Activated gamma-delta T cell (primary cell): Measurements from ENCODE around the gene CELSR2.

ENCODE experiments used
- DNase-seq: peaks from one replicate; lab custom pipeline; 2025; lab: John Stamatoyannopoulos, UW

Gene CELSR2

GRCh38 chr1:109228167-109228566, 21.2 kb upstream of the CELSR2 start:
- DNase-seq = no peak

DNA sequence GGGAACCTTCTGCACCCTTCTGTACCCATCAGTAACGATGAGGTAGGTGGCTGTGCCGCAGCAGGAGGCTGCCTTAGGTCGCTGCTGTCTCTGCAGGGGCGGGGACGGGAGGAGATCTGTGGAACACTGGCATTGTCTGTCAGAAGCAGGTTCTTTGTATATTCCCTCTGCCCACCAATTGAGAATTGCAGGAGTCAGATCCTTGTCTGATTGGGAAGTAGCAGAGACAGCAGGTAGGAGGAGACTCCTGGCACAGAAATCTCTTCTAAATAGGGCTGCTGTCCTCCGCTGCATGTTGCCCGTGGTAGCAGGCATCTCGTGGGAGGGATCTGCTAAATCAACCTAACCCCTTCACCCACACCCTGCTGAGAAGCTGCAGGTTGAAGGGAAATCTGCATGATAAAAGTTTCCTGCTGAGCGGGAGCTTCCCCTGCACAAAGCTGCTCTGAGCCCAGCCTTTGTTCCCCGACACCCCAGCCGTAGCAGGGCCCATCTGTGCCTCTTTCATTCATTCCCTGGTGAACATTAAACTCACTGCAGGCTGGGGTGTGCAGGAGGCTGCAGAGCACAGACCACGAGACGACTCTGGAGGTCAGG, 19.7 kb upstream of the CELSR2 start:
- DNase-seq = no peak

DNA sequence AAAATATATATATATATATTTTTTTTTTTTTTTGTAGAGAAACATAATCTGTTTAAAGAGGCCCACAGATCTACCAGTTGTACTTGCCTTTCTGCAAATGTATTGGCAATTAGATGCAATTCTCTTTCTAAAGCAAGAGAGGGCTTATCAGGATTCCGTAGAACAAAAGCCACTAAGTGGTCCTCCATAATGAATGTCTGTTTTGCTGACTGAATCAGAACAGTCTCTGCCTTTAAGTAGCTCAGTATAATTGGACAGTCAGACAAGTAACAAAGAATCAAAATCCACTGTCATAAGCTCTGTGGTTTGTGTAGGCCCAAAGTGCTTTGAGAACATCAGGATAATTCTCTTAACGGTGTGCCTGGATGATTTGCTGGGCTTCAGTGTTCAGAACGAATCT, 18.3 kb upstream of the CELSR2 start:
- no peak for DNase-seq

- no peak for DNase-seq
Measured at GRCh38 chr1:109235137-109235536, 14.2 kb upstream of the CELSR2 start.

GRCh38 chr1:109237512-109237911, 11.8 kb upstream of the CELSR2 start:
- DNase-seq = no peak

DNA sequence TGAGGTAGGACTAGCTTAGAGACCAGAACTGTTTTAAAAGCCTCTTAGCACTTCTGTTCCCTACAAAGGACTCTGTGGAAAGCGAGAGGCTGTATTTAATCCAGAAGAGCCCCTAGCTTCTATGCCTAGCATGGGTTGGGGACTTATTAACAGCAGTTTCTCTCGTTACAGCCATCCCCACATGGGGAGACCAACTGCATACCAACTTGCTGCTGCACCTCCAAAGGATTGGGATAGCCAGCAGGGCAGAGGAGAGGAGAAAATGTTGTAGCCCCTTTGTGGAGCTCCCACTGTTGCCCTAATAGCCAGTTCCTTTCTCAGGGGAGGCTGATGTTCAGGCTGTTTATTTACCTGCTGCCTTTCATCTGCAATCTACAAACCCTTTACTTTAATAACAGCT, 11.0 kb upstream of the CELSR2 start:
- DNase-seq = no peak

DNA sequence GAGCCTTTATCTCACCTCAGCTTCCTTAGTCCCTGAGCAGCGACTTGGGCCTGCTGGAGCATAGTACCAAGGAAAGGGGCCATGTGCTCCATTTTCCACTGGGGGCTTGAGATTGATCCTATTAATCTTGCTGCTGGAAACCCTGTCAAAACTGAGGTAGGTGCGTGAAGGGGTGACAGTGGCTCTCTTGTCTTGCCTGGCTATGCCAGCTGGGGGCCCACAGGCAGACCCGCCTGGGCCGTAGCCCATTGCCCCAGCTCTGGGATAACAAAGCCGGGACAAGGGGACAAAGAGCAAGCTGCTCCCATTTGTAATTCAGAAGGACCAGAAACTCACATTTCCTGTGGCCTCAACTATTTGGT, 10.3 kb upstream of the CELSR2 start:
- no peak for DNase-seq

- DNase-seq = no peak
Measured at GRCh38 chr1:109239409-109240068, 9.8 kb upstream of the CELSR2 start.

- no peak for DNase-seq
Measured at GRCh38 chr1:109240158-109241152, 8.9 kb upstream of the CELSR2 start.

- no peak for DNase-seq
Measured at GRCh38 chr1:109241344-109241743, 8.0 kb upstream of the CELSR2 start.

DNA sequence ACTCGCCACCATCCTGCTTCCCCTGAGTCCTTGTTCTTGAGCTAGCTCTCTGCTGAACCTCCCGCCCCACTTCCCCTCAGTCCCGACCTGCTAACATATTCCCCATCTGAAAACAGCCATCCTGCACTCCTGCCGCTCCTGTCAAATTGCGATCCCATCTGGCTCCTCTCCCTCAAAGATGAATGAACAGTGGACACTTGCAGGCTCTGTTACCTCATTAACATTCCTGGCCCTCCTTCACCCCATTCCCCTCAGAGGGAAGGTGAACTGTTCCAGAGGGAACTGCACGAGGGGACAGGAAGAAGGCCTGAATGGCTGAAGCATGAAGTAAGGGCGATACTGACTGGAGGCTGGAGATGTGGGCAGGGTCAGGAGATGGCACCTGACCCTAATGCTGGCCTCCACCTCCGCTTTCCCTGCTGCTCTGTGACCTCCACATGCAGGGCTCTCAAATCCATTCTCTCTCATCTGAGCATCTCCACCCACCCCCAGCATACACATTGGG, 7.4 kb upstream of the CELSR2 start:
- DNase-seq = no peak

- DNase-seq = no peak
Measured at GRCh38 chr1:109242387-109242786, 7.0 kb upstream of the CELSR2 start.

DNA sequence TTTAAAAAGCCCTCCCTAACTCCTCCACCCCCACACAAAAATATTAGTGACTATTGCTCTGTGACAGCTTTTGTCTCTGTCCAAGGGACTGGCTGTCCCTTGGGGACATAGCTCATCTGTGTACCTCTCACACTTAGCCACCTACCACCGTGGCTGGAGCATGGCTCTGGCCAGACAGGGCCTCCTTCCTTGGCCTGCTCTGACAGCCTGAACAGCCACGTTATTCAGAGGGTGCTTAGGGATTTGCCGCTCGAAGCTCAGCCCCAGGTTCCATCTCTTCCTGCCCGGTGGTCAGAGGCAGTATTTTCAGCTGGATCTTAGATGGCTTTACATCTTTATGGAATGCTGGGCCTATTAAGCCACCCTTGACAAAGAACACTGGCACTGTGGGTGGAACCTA, 6.1 kb upstream of the CELSR2 start:
- DNase-seq = no peak

- DNase-seq = no peak
Measured at GRCh38 chr1:109243860-109244552, 5.3 kb upstream of the CELSR2 start.

DNA sequence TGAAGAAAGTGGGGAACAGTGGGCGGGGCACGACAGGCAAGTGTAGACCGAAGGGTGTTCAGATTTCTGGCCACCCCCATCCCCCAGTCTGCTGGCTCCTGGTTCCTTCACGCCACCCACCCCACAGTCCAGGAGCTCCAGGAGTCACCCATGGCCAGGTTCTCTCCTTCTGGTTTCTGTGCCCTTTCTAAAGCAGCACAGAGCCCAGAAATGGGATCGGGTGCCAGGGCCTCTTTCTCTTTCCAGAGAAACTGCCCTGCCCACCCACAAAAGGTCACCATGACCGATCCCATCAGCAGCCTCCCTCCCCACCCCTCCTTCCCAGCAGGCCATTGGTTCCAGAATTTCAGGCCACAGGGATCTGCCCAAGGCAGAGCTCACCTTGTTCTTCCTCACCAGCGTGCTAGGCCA, 3.2 kb upstream of the CELSR2 start:
- no peak for DNase-seq

DNA sequence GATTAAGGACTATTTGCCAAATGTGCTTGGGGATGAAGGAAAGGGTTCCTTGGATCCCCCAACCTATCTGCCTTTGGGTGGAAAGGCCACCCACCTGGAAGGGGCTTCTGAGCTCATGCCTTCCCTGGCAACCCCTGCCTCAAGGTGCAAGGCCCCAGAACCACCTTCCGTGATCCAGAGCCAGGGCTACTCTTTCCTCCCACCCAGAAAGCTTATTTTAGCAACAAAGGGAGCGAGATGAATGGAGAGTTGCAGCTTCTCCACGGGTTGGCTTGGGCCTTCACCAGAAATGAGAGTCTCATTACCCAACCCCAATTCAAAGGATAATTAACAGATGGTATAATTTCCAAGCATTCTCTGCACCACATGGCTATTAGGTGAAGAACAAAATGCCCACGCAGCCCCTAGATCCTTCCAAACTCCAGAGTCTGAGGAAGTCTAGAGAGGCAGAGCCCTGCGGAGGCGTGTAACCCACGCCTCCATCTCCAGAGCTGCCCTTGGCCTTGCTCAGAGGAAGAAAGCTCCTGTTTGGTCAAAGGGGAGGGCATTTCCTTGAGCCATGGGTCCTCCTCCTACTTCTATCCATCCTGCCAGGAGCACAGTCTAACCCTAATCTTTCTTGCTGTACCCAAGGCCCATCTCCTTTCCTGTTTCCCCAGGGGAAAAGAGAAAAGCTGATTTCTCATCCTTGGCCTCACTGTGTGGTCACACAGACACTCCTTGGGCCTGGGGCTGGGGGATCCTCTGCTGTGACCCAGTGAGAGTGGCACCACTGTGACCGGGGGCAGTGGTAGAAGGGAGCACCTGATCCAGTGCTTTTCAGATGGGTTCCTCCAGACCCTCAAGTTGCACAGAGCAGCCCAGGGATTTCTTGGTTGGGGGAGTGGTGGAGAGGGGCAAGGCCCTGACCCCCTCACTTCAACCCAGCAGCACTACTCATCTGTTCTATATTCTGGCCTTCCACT, 1.7 kb upstream of the CELSR2 start:
- no peak for DNase-seq

- no peak for DNase-seq
Measured at GRCh38 chr1:109248444-109248796, 919 bp upstream of the CELSR2 start.

- DNase-seq = no peak
Measured at GRCh38 chr1:109249654-109250401, 489 bp downstream of the CELSR2 start.

DNA sequence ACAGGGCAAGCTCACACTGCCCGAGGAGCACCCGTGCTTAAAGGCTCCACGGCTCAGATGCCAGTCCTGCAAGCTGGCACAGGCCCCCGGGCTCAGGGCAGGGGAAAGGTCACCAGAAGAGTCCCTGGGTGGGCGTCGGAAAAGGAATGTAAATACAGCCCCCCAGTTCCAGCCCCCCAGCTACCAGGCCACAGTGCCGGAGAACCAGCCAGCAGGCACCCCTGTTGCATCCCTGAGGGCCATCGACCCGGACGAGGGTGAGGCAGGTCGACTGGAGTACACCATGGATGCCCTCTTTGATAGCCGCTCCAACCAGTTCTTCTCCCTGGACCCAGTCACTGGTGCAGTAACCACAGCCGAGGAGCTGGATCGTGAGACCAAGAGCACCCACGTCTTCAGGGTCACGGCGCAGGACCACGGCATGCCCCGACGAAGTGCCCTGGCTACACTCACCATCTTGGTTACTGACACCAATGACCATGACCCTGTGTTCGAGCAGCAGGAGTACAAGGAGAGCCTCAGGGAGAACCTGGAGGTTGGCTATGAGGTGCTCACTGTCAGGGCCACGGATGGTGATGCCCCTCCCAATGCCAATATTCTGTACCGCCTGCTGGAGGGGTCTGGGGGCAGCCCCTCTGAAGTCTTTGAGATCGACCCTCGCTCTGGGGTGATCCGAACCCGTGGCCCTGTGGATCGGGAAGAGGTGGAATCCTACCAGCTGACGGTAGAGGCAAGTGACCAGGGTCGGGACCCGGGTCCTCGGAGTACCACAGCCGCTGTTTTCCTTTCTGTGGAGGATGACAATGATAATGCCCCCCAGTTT, 1.3 kb downstream of the CELSR2 start:
- no peak for DNase-seq
